WERI-Rb-1 (cell line): Measurements from ENCODE around the gene ABCB9.

ENCODE experiments used
- DNase-seq: peaks from one replicate; pipeline ENCODE4 v3.0.0-alpha.2; 2020
- H3K27ac ChIP-seq: fragments of 250-450 bp; sonication (Bioruptor Pico); 2 replicates; pipeline ENCODE4 v1.5.1; 2020; ENCODE audit warnings: mild to moderate bottlenecking, moderate library complexity
- H3K27me3 ChIP-seq: fragments of 250-450 bp; sonication (Bioruptor Pico); 2 replicates; pipeline ENCODE4 v1.5.1; 2021; ENCODE audit warnings: mild to moderate bottlenecking, low read depth, moderate library complexity; ENCODE audit not compliant: insufficient read depth, severe bottlenecking
- H3K36me3 ChIP-seq: fragments of 250-450 bp; sonication (Bioruptor Pico); 2 replicates; pipeline ENCODE4 v1.5.1; 2020; ENCODE audit warnings: mild to moderate bottlenecking, moderate library complexity
- H3K4me3 ChIP-seq: 2 replicates; pipeline ENCODE4 v1.5.1; 2011; ENCODE audit warnings: low read depth, mild to moderate bottlenecking, control low read depth, low read length
- H3K9me3 ChIP-seq: fragments of 250-450 bp; sonication (Bioruptor Pico); 2 replicates; pipeline ENCODE4 v1.5.1; 2021; ENCODE audit warnings: mild to moderate bottlenecking, moderate library complexity; ENCODE audit not compliant: severe bottlenecking
- TF ChIP-seq, protein P1 (sequence below): IDR thresholded peaks from 2 replicates; pipeline ENCODE4 v1.5.1; 2011; ENCODE audit warnings: low read depth, mild to moderate bottlenecking, control low read depth, inconsistent platforms, low read length

ABCB9 gene

GRCh38 chr12:122991623-122992275 lies 25.5 kb upstream of the ABCB9 start:
- TF ChIP-seq, protein P1, sequence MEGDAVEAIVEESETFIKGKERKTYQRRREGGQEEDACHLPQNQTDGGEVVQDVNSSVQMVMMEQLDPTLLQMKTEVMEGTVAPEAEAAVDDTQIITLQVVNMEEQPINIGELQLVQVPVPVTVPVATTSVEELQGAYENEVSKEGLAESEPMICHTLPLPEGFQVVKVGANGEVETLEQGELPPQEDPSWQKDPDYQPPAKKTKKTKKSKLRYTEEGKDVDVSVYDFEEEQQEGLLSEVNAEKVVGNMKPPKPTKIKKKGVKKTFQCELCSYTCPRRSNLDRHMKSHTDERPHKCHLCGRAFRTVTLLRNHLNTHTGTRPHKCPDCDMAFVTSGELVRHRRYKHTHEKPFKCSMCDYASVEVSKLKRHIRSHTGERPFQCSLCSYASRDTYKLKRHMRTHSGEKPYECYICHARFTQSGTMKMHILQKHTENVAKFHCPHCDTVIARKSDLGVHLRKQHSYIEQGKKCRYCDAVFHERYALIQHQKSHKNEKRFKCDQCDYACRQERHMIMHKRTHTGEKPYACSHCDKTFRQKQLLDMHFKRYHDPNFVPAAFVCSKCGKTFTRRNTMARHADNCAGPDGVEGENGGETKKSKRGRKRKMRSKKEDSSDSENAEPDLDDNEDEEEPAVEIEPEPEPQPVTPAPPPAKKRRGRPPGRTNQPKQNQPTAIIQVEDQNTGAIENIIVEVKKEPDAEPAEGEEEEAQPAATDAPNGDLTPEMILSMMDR, result no peak
- DNase-seq, result no peak
- Histone ChIP-seq H3K4me3 (no peak overlapping the region), H3K27ac (no peak overlapping the region), H3K9me3 (no peaks in the 10 kb centered on the region), H3K36me3 (peaks cover 3% of the 10 kb centered on the region; the same call in 1 of the 2 replicates), H3K27me3 (no peaks in the 10 kb centered on the region)

- Histone ChIP-seq H3K36me3 (peaks cover 5% of the 10 kb centered on the region; the same call in 1 of the 2 replicates), H3K27me3 (no peaks in the 10 kb centered on the region), H3K4me3 (no peak overlapping the region), H3K9me3 (no peaks in the 10 kb centered on the region), H3K27ac (no peak overlapping the region)
- TF ChIP-seq, protein P1, result no peak
- no peak for DNase-seq
Measured at GRCh38 chr12:122990961-122991622, 24.8 kb upstream of the ABCB9 start.

DNA sequence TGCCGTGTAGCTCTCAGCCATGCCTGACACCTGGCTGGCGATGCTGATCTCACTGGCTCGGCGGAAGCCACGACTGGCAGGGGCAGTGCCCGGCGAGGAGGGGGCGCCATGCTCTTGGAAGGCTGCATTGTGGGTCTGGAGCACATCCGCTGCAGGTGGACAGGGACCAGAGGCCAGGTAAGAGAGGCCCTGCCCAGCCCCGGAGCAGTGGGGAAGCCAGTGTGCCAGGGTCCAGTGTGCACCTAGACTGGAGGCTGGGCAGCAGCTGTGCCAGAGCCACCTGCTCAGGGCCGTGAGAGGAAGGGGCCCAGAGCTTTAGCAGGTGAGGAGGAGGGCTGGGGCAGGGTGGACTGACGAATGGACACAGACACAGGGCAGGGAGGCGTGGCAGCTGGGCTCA lies 24.3 kb upstream of the ABCB9 start:
- H3K9me3 ChIP-seq, result no peaks in the 10 kb centered on the region
- no peak overlapping the region for H3K27ac ChIP-seq
- DNase-seq, result no peak
- H3K27me3 ChIP-seq, result no peaks in the 10 kb centered on the region
- no peak overlapping the region for H3K4me3 ChIP-seq
- peaks cover 5% of the 10 kb centered on the region; the same call in 1 of the 2 replicates for H3K36me3 ChIP-seq
- TF ChIP-seq, protein P1, result no peak

GRCh38 chr12:122989874-122990419 lies 23.7 kb upstream of the ABCB9 start:
- Histone ChIP-seq H3K27me3 (no peaks in the 10 kb centered on the region), H3K9me3 (no peaks in the 10 kb centered on the region), H3K27ac (no peak overlapping the region), H3K4me3 (no peak overlapping the region), H3K36me3 (peaks cover 5% of the 10 kb centered on the region; the same call in 1 of the 2 replicates)
- TF ChIP-seq, protein P1, result no peak
- no peak for DNase-seq

GRCh38 chr12:122989225-122989839 lies 23.1 kb upstream of the ABCB9 start:
- TF ChIP-seq, protein P1, result peak; percentile 63
- no peaks in the 10 kb centered on the region for H3K9me3 ChIP-seq
- peaks cover 5% of the 10 kb centered on the region; the same call in 1 of the 2 replicates for H3K36me3 ChIP-seq
- no peaks in the 10 kb centered on the region for H3K27me3 ChIP-seq
- peak overlapping the region; percentile 42; the same call in 1 of the 2 replicates for H3K27ac ChIP-seq
- peak; percentile 77 for DNase-seq
- no peak overlapping the region for H3K4me3 ChIP-seq
